Spleen (tissue), 11 donors: ENCODE results near the gene MAN1C1. TPM values are rescaled to one million over a fixed set of nuclear protein-coding genes. Genes with fewer than 3 reads are reported as not detected.

ENCODE experiments used
- DNase-seq: peaks from one replicate; pipeline ENCODE4 v3.0.0-alpha.2; 2020
- H3K27ac ChIP-seq, 8 donors: fragments of 200-600 bp; sonication (generic) in 7 of 8; 1 replicate in 4 of 8; 2 replicates in 4 of 8; pipeline versions ENCODE4 v1.5.0 to v1.8.0; 2016 to 2021; ENCODE audit warnings: inconsistent platforms in 4 of 8, mild to moderate bottlenecking in 4 of 8, moderate library complexity in 1 of 8
- H3K27me3 ChIP-seq, 7 donors: fragments of 200-600 bp; sonication (generic) in 6 of 7; replicated peaks in 1 of 7; 1 replicate in 4 of 7; 2 replicates in 3 of 7; pipeline versions ENCODE4 v1.5.0 to v1.8.0; 2016 to 2021; ENCODE audit warnings: inconsistent platforms in 3 of 7, mild to moderate bottlenecking in 1 of 7
- H3K36me3 ChIP-seq, 6 donors: fragments of 200-600 bp; sonication (generic) in 5 of 6; 1 replicate in 4 of 6; 2 replicates in 2 of 6; pipeline versions ENCODE4 v1.5.0 to v1.8.0; 2016 to 2021; ENCODE audit warnings: inconsistent platforms in 2 of 6
- H3K4me1 ChIP-seq, 6 donors: fragments of 200-600 bp; sonication (generic) in 5 of 6; 1 replicate in 3 of 6; 2 replicates in 3 of 6; pipeline versions ENCODE4 v1.5.0 to v1.8.0; 2016 to 2021; ENCODE audit warnings: inconsistent platforms in 3 of 6
- H3K4me3 ChIP-seq, 8 donors: fragments of 200-600 bp; sonication (generic) in 7 of 8; 1 replicate in 4 of 8; 2 replicates in 4 of 8; pipeline versions ENCODE4 v1.5.0 to v1.8.0; 2016 to 2021; ENCODE audit warnings: inconsistent platforms in 4 of 8, mild to moderate bottlenecking in 4 of 8, moderate library complexity in 2 of 8
- H3K9me3 ChIP-seq, 8 donors: fragments of 200-600 bp; sonication (generic) in 7 of 8; 1 replicate in 4 of 8; 2 replicates in 4 of 8; pipeline versions ENCODE4 v1.5.0 to v1.8.0; 2016 to 2021; ENCODE audit warnings: inconsistent platforms in 4 of 8
- CTCF ChIP-seq, 11 experiments: fragments of 200-600 bp in 7 of 11; fragments of 450-650 bp in 4 of 11; sonication (generic) in 4 of 11; IDR thresholded peaks in 8 of 11; conservative IDR thresholded peaks in 3 of 11; 1 replicate in 7 of 11; 2 replicates in 4 of 11; pipeline versions ENCODE4 v1.4.0 to v1.8.0; 2016 to 2021; ENCODE audit warnings: antibody characterized with exemption in 11 of 11, inconsistent platforms in 4 of 11, mild to moderate bottlenecking in 1 of 11
- POLR2A ChIP-seq, 3 donors: fragments of 450-650 bp; IDR thresholded peaks; one replicate each; pipeline ENCODE4 v1.5.1; 2017; ENCODE audit warnings: antibody characterized with exemption in 3 of 3, mild to moderate bottlenecking in 1 of 3
- POLR2AphosphoS5 ChIP-seq, 3 donors: sonication (generic); formaldehyde crosslinking; IDR thresholded peaks; one replicate each; pipeline ENCODE4 v1.5.1; 2017; ENCODE audit warnings: antibody characterized with exemption in 3 of 3
- WGBS, 5 donors: extraction: QIAGEN DNeasy Blood & Tissue Kit in 3 of 5; methylation state at CpG; one replicate each; pipeline versions ENCODE4 v1.1.5 to v1.1.7; 2013 to 2018; 5-methylcytosine and 5-hydroxymethylcytosine counted together
- intact Hi-C: fragments of 100-400 bp; cut with DNase I; formaldehyde crosslinking; loops from one replicate; pipeline ENCODE4 v1.15.0; 2023; ENCODE audit warnings: low total_unique reads
- polyA plus RNA-seq, 3 donors: library from polyadenylated mRNA; stranded (reverse); fragments of 200-250 nt; gene quantifications; one replicate each; pipeline ENCODE4 v1.2.1, GENCODE V29; 2013
- total RNA-seq, 7 donors: library from RNA; depleted of rRNA in 3 of 7; stranded (reverse); fragments of >200 nt in 3 of 7; fragmentation: NEBNext Ultra II Directional in 4 of 7; extraction: Animal tissue kit (Norgen Biotek cat#: 25700) in 4 of 7; gene quantifications; one replicate each; pipeline versions ENCODE4 v1.1.0 to v1.2.1, GENCODE V29; 2016 to 2021
- donor health status: healthy with polysubstance abuse.
- donor health status: DM: no; HTN: no; CAD: no; lungs with moderate emphysema.
- donor health status: DM: no; HTN: no; CAD: no.
- donor health status: Bipolar disorder and iron deficiency.
- donor health status: healthy.
- donor health status: DM: no; HTN: no; CAD: no.
- donor health status: DM: yes; HTN: yes; CAD: no.

Gene MAN1C1
- total and polyA plus RNA-seq, 10 donors, result 4.6 to 54.3 (median 41.1) TPM

- Histone ChIP-seq H3K27ac (peak overlapping the region in 7 of 8 donors; percentile 19 to 65 (median 51)), H3K4me3 (no peak overlapping the region), H3K4me1 (peaks cover 29 to 94% (median 47%) of the 10 kb centered on the region in 6 donors), H3K27me3 (no peaks in the 10 kb centered on the region), H3K9me3 (no peaks in the 10 kb centered on the region), H3K36me3 (no peaks in the 10 kb centered on the region)
- intact Hi-C loops, result no loop called here
- TF ChIP-seq POLR2AphosphoS5 (IDR thresholded peaks at IDR 0.05) (peak in 1 of 3 donors; percentile 31), CTCF (IDR thresholded peaks at IDR 0.05 in 8 of 11, conservative IDR thresholded peaks at IDR 0.05 in 3 of 11) (no peak)
- WGBS, 5 donors, result 38 to 52% (median 40%) methylated on average over 6 to 7 of the region's 7 CpGs
- no peak for DNase-seq
These were observed 87.7 kb downstream of the MAN1C1 start for GRCh38 chr1:25704267-25704691.

DNA sequence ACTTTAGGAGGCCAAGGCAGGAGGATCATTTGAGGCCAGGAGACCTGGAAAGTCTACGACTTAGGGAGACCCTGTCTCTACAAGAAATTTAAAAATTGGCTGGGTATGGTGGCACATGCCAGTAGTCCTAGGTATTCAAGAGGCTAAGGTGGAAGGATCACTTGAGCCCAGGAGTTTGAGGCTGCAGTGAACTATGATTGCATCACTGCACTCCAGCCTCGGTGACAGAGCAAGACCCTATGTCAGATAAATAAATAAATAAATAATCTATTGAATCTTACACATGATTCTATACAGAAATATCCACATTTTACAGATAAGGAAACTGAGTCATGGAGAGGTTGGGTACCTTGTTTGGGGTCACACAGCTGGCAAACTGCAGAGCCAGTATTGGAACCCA lies 89.1 kb downstream of the MAN1C1 start:
- Histone ChIP-seq H3K27me3 (no peaks in the 10 kb centered on the region), H3K9me3 (no peaks in the 10 kb centered on the region), H3K27ac (no peak overlapping the region), H3K36me3 (no peaks in the 10 kb centered on the region), H3K4me1 (peaks cover 28 to 97% (median 44%) of the 10 kb centered on the region in 6 donors), H3K4me3 (no peak overlapping the region)
- DNase-seq, result no peak
- 78 to 90% (median 83%) methylated on average over 2 of the region's 2 CpGs for WGBS, 5 donors
- intact Hi-C loops, result no loop called here
- no peak for TF ChIP-seq CTCF (IDR thresholded peaks at IDR 0.05 in 8 of 11, conservative IDR thresholded peaks at IDR 0.05 in 3 of 11)
- no peak for TF ChIP-seq POLR2A (IDR thresholded peaks at IDR 0.05)
- no peak for TF ChIP-seq POLR2AphosphoS5 (IDR thresholded peaks at IDR 0.05)

DNA sequence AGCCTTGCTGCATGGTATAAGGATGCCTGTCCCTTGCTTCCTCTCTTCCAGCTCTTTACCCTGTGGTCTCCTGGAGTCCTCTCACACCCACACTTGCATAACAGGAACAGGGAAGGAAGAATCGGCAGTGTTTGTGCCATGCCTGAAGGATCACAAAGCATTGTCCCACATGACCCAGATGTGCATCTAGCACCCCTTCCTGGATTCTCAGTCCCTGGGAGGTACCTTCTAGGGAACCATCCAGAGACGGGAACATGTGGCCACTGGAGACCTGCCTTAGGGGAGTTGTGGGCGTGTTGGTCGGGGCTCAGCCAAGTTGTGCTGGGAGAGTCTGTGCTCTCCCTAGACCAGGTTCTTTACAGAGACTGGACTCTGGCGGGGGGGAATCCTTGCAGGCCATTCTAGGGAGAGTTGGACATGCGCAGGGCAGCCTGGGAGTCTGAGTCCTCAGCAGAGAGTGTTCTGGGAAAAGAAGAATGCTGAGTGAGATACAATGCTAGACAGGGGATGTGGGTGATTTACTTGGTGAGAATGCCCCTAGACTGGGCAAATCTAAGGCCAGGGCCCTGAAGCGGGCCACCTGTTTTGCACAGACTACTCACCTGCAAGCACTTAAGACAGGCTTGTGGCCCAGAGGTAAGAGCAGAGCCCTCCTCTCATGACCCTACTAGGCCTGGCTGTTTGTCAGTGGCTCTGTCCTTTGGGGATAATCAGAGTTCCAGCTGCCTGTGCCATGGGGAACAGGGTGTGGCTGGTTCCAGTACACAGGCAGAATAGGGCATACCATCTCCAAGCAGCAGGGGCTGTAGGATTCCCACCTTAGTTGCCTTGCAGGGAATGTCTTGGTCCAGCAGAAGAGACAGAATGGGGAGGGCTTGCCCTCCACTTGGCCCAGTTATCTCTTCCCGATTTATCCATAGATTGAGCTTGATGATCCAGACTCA lies 89.8 kb downstream of the MAN1C1 start:
- TF ChIP-seq CTCF (IDR thresholded peaks at IDR 0.05 in 8 of 11, conservative IDR thresholded peaks at IDR 0.05 in 3 of 11), result no peak
- TF ChIP-seq POLR2A (IDR thresholded peaks at IDR 0.05), result no peak
- no peak for TF ChIP-seq POLR2AphosphoS5 (IDR thresholded peaks at IDR 0.05)
- H3K27ac ChIP-seq, result peak overlapping the region in 1 of 8 donors; percentile 19

More for the DNA sequence above, 89.8 kb downstream of the MAN1C1 start:
- intact Hi-C loops, result no loop called here
- Histone ChIP-seq H3K9me3 (no peaks in the 10 kb centered on the region), H3K36me3 (no peaks in the 10 kb centered on the region), H3K4me3 (no peak overlapping the region), H3K27me3 (no peaks in the 10 kb centered on the region), H3K4me1 (peaks cover 29 to 98% (median 48%) of the 10 kb centered on the region in 6 donors)
- 81 to 96% (median 88%) methylated on average over 8 of the region's 8 CpGs for WGBS, 5 donors
- no peak for DNase-seq
